OCI-LY7 (cell line): ENCODE results near the gene SUMF1. TPM values are rescaled to one million over a fixed set of nuclear protein-coding genes. Genes with fewer than 3 reads are reported as not detected.

Experiments used
- BruUV-seq: library from RNA; stranded (reverse); fragments of 400-500 nt; replicated peaks from 2 replicates; lab custom pipeline; 2021; lab: Mats Ljungman, UMichigan
- CTCF ChIA-PET: fragments of 300-600 bp; sonication (Branson Sonifier 250); formaldehyde crosslinking; loops from one replicate; lab custom pipeline; 2022; ENCODE audit warnings: antibody characterized with exemption; ENCODE audit not compliant: unreplicated experiment; lab: Charles Lee
- POLR2A ChIA-PET: fragments of 300-600 bp; sonication (Branson Sonifier 250); formaldehyde crosslinking; loops from one replicate; lab custom pipeline; 2022; ENCODE audit warnings: antibody characterized with exemption; lab: Charles Lee
- DNase-seq: peaks from one replicate; pipeline ENCODE4 v3.0.0-alpha.2; 2015; ENCODE audit warnings: low spot score
- H2AFZ ChIP-seq: fragments of 200-600 bp; sonication (generic), shearing (Covaris generic); 2 replicates; pipeline ENCODE4 v1.6.1; 2014; ENCODE audit warnings: mild to moderate bottlenecking, antibody characterized with exemption, low read length, moderate library complexity
- H3K27ac ChIP-seq: fragments of 200-600 bp; sonication (generic); 2 replicates; pipeline ENCODE4 v1.5.1; 2014; ENCODE audit warnings: mixed run types, low read depth, mild to moderate bottlenecking, moderate library complexity, low read length, inconsistent platforms; ENCODE audit not compliant: poor library complexity, severe bottlenecking
- H3K36me3 ChIP-seq: fragments of 200-600 bp; sonication (generic); 2 replicates; pipeline ENCODE4 v1.6.1; 2014; ENCODE audit warnings: mild to moderate bottlenecking, antibody characterized with exemption, low read length, moderate library complexity, mixed read lengths; ENCODE audit not compliant: insufficient read depth
- H3K4me1 ChIP-seq: fragments of 200-600 bp; sonication (generic); 2 replicates; pipeline ENCODE4 v1.5.1; 2014; ENCODE audit warnings: mild to moderate bottlenecking, low read length; ENCODE audit not compliant: insufficient read depth, poor library complexity, severe bottlenecking
- H3K4me2 ChIP-seq: fragments of 200-600 bp; sonication (generic); 2 replicates; pipeline ENCODE4 v1.6.1; 2014; ENCODE audit warnings: mild to moderate bottlenecking, low read length
- H3K4me3 ChIP-seq: fragments of 200-600 bp; sonication (generic); 2 replicates; pipeline ENCODE4 v1.5.1; 2014; ENCODE audit warnings: mild to moderate bottlenecking, low read depth, low read length; ENCODE audit not compliant: poor library complexity, severe bottlenecking
- H3K79me2 ChIP-seq: fragments of 200-600 bp; sonication (generic); 2 replicates; pipeline ENCODE4 v1.6.1; 2016; ENCODE audit warnings: low read depth, mild to moderate bottlenecking, low read length, moderate library complexity, mixed read lengths; ENCODE audit not compliant: insufficient read depth
- H3K9me2 ChIP-seq: fragments of 200-600 bp; sonication (generic); 2 replicates; pipeline ENCODE4 v1.6.1; 2016; ENCODE audit warnings: mild to moderate bottlenecking, low read length, mixed read lengths; ENCODE audit not compliant: insufficient read depth
- H3K9me3 ChIP-seq: fragments of 200-600 bp; sonication (generic); 2 replicates; pipeline ENCODE4 v1.6.1; 2014; ENCODE audit warnings: mild to moderate bottlenecking, mixed run types, low read length, mixed read lengths
- H4K20me1 ChIP-seq: fragments of 200-600 bp; sonication (generic); 2 replicates; pipeline ENCODE4 v1.6.1; 2014; ENCODE audit warnings: mild to moderate bottlenecking, antibody characterized with exemption, low read length, moderate library complexity, mixed read lengths; ENCODE audit not compliant: insufficient read depth
- EZH2phosphoT487 ChIP-seq: fragments of 200-600 bp; sonication (generic); IDR thresholded peaks from 2 replicates; pipeline ENCODE4 v1.6.1; 2018; ENCODE audit warnings: low read depth, borderline replicate concordance, mild to moderate bottlenecking, mixed run types, antibody characterized with exemption, low read length, moderate library complexity, mixed read lengths
- intact Hi-C: fragments of 100-400 bp; cut with micrococcal nuclease; formaldehyde crosslinking; loops from one replicate; pipeline ENCODE4 v1.10.0; 2022; ENCODE audit not compliant: unreplicated experiment
- total RNA-seq, 2 experiments: library from RNA; depleted of rRNA in 1 of 2; stranded (reverse); fragments of >200 nt in 1 of 2; shearing (Covaris generic) in 1 of 2; gene quantifications; 2 replicates each; pipeline ENCODE4 v1.2.3, GENCODE V29; 2014 to 2022
- TF ChIP-seq, protein P1 (sequence below): fragments of 200-600 bp; sonication (generic); conservative IDR thresholded peaks from 2 replicates; pipeline ENCODE4 v1.5.1; 2014; ENCODE audit warnings: mild to moderate bottlenecking, antibody characterized with exemption, low read length, moderate library complexity, mixed read lengths

Gene SUMF1
- total RNA-seq, 2 experiments from 2014 or later: 9.1 to 11.9 TPM

DNA sequence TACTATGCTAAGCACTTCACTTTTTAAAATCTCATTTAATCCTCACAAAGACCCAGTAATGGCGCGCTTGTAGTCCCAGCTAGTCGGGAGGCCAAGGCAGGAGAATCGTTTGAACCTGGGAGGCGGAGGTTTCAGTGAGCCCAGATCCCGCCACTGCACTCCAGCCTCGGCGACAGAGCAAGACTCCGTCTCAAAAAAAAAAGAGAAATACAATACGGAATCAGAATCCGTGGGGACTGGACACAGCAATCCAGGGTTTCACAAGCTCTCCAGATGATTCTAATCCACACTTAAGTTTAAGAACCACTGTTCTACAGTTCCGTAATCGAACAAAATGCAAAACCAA, 426 bp upstream of the SUMF1 start:
- H2AFZ ChIP-seq: peak overlapping the region; percentile 98
- H3K4me2 ChIP-seq: peak overlapping the region; percentile 74
- TF ChIP-seq, protein P1, sequence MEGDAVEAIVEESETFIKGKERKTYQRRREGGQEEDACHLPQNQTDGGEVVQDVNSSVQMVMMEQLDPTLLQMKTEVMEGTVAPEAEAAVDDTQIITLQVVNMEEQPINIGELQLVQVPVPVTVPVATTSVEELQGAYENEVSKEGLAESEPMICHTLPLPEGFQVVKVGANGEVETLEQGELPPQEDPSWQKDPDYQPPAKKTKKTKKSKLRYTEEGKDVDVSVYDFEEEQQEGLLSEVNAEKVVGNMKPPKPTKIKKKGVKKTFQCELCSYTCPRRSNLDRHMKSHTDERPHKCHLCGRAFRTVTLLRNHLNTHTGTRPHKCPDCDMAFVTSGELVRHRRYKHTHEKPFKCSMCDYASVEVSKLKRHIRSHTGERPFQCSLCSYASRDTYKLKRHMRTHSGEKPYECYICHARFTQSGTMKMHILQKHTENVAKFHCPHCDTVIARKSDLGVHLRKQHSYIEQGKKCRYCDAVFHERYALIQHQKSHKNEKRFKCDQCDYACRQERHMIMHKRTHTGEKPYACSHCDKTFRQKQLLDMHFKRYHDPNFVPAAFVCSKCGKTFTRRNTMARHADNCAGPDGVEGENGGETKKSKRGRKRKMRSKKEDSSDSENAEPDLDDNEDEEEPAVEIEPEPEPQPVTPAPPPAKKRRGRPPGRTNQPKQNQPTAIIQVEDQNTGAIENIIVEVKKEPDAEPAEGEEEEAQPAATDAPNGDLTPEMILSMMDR: no peak
- TF ChIP-seq EZH2phosphoT487: no peak
- POLR2A ChIA-PET: interaction anchor here (0.5 to 1.4 kb wide), 4 partner anchors 26 to 242 kb away, joined by 3 to 6 read pairs (median 4); partner anchors contain the start of gene ITPR1
- no peaks in the 10 kb centered on the region for H3K9me3 ChIP-seq
- H3K79me2 ChIP-seq: peaks cover 5% of the 10 kb centered on the region; the same call in 1 of the 2 replicates
- H3K4me1 ChIP-seq: peaks cover 11% of the 10 kb centered on the region
- H3K9me2 ChIP-seq: no peaks in the 10 kb centered on the region
- intact Hi-C loops: loop anchor here (1.0 kb wide), 1 partner anchor 26 kb away; the partner anchor contains the start of gene ITPR1
- no peak for DNase-seq
- no TSS peak for BruUV-seq
- H3K27ac ChIP-seq: no peak overlapping the region
- no peaks in the 10 kb centered on the region for H4K20me1 ChIP-seq
- H3K36me3 ChIP-seq: no peaks in the 10 kb centered on the region
- H3K4me3 ChIP-seq: peak overlapping the region; percentile 80
- CTCF ChIA-PET: interaction anchor here (1.0 kb wide), 1 partner anchor 21 kb away, joined by 5 read pairs; no protein-coding TSS in a partner anchor

DNA sequence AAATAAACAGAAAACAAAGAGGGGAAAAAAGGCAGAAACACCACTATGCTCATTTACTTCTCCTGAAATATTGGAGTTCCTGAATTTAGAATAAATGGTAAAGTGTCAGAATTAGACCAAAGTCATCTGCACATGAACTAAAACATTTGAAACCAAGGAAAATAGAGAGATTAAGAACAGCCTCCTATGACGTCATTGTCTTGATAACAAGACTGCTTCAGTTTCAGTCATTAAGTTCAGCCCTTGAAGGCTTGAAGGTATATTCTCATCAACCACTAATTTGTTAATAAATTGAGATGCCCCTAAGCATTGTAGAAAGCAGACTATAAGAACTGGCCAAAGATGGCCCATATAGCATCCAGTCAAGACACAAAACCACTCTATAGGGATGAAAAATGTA, 2.5 kb downstream of the SUMF1 start:
- no peak for DNase-seq
- Histone ChIP-seq H3K4me2 (no peak overlapping the region), H4K20me1 (no peaks in the 10 kb centered on the region), H3K9me2 (no peaks in the 10 kb centered on the region), H3K4me1 (peaks cover 11% of the 10 kb centered on the region), H3K27ac (no peak overlapping the region), H2AFZ (no peak overlapping the region), H3K4me3 (no peak overlapping the region), H3K79me2 (peaks cover 5% of the 10 kb centered on the region; the same call in 1 of the 2 replicates), H3K9me3 (no peaks in the 10 kb centered on the region), H3K36me3 (no peaks in the 10 kb centered on the region)
- CTCF ChIA-PET: no interaction called here
- BruUV-seq: no TSS peak
- TF ChIP-seq, protein P1: no peak
- TF ChIP-seq EZH2phosphoT487: no peak
- POLR2A ChIA-PET: no interaction called here
- intact Hi-C loops: no loop called here

DNA sequence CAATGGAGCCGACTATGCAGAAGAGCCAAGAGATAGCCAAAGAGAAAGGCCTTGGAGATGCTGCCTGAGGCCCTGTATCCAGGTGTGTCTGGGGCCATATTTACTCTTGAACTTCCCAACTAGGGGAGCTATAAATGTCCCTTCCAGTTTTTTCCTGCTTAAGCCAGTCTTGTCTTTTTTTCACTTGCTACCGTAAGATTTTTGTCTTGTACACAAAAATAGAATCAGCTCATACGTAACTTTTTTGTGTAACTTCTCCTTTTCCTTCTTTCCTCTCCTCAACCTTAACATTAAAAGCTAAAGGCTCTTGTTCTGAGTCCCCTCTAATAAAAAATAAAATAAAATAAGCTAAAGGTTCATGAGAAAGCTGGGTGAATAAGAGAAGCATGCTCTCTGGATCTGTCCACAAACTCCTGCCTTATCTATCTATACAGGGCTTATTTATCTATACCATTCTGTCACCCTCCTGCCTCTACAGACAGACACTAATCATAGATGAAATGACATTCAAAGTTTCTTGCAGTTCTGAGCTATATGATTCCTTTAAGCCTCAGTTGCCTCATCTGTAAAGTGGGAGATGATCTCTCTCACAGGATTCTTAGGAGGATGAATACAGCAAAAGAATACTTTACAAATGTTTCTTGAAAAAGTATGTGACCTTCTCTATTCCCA, 4.6 kb downstream of the SUMF1 start:
- CTCF ChIA-PET: no interaction called here
- TF ChIP-seq EZH2phosphoT487: no peak
- TF ChIP-seq, protein P1: no peak
- Histone ChIP-seq H3K4me2 (no peak overlapping the region), H3K36me3 (no peaks in the 10 kb centered on the region), H3K9me3 (no peaks in the 10 kb centered on the region), H2AFZ (no peak overlapping the region), H3K4me1 (peaks cover 9% of the 10 kb centered on the region), H4K20me1 (no peaks in the 10 kb centered on the region), H3K4me3 (no peak overlapping the region), H3K27ac (no peak overlapping the region), H3K9me2 (no peaks in the 10 kb centered on the region), H3K79me2 (peaks cover 5% of the 10 kb centered on the region; the same call in 1 of the 2 replicates)
- intact Hi-C loops: no loop called here
- BruUV-seq: no TSS peak
- no peak for DNase-seq
- POLR2A ChIA-PET: interaction anchor here (0.6 to 1.3 kb wide), 4 partner anchors 9 to 381 kb away, joined by 3 to 5 read pairs (median 4); partner anchors contain the start of gene ITPR1
